Measurements from ENCODE around the gene MYO7B.

- no peak for TF ChIP-seq BACH2 (CRISPR knock-in tag; IDR thresholded peaks at IDR 0.05; ENCODE audit: borderline replicate concordance)
- no peak for TF ChIP-seq PPARA (CRISPR knock-in tag; IDR thresholded peaks at IDR 0.05; ENCODE audit: borderline replicate concordance)
- TF ChIP-seq RARB (CRISPR knock-in tag; IDR thresholded peaks at IDR 0.05) = no peak
- no peak for TF ChIP-seq ZNF8 (CRISPR knock-in tag; IDR thresholded peaks at IDR 0.05)
- no peak for TF ChIP-seq TCF4 (CRISPR knock-in tag; IDR thresholded peaks at IDR 0.05; ENCODE audit: borderline replicate concordance)
- no peak for TF ChIP-seq ARNTL (CRISPR knock-in tag; IDR thresholded peaks at IDR 0.05; ENCODE audit: borderline replicate concordance, low read depth)
- TF ChIP-seq ESRRG (CRISPR knock-in tag; IDR thresholded peaks at IDR 0.05) = no peak
- no peak for TF ChIP-seq CSDC2 (CRISPR knock-in tag; IDR thresholded peaks at IDR 0.05)
- no peak for TF ChIP-seq POU6F1 (CRISPR knock-in tag; IDR thresholded peaks at IDR 0.05; ENCODE audit: borderline replicate concordance, low read depth)
- TF ChIP-seq ZFP3 (CRISPR knock-in tag; IDR thresholded peaks at IDR 0.05) = no peak
- no peak for TF ChIP-seq ZC3H10 (CRISPR knock-in tag; IDR thresholded peaks at IDR 0.05)
- TF ChIP-seq, protein P1, sequence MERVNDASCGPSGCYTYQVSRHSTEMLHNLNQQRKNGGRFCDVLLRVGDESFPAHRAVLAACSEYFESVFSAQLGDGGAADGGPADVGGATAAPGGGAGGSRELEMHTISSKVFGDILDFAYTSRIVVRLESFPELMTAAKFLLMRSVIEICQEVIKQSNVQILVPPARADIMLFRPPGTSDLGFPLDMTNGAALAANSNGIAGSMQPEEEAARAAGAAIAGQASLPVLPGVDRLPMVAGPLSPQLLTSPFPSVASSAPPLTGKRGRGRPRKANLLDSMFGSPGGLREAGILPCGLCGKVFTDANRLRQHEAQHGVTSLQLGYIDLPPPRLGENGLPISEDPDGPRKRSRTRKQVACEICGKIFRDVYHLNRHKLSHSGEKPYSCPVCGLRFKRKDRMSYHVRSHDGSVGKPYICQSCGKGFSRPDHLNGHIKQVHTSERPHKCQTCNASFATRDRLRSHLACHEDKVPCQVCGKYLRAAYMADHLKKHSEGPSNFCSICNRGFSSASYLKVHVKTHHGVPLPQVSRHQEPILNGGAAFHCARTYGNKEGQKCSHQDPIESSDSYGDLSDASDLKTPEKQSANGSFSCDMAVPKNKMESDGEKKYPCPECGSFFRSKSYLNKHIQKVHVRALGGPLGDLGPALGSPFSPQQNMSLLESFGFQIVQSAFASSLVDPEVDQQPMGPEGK (CRISPR knock-in tag; IDR thresholded peaks at IDR 0.05; ENCODE audit: borderline replicate concordance) = no peak
- TF ChIP-seq, protein P2, sequence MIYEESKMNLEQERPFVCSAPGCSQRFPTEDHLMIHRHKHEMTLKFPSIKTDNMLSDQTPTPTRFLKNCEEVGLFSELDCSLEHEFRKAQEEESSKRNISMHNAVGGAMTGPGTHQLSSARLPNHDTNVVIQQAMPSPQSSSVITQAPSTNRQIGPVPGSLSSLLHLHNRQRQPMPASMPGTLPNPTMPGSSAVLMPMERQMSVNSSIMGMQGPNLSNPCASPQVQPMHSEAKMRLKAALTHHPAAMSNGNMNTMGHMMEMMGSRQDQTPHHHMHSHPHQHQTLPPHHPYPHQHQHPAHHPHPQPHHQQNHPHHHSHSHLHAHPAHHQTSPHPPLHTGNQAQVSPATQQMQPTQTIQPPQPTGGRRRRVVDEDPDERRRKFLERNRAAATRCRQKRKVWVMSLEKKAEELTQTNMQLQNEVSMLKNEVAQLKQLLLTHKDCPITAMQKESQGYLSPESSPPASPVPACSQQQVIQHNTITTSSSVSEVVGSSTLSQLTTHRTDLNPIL (CRISPR knock-in tag; IDR thresholded peaks at IDR 0.05; ENCODE audit: low read depth) = no peak
Measured at GRCh38 chr2:127589358-127589757, 53.9 kb downstream of the MYO7B start.

All from SK-N-SH treated with all-trans-retinoic acid at 6 μM for 48 hours (cell line).